Glomerular endothelial cell (primary cell): ENCODE data around the gene NANS. TPM values are rescaled to one million over a fixed set of nuclear protein-coding genes. Genes with fewer than 3 reads are reported as not detected.
"Not testable (repeated sequence)": the region's sequence is repeated elsewhere in the genome, so short reads cannot be mapped to it uniquely, and the experiment has no call there.

Experiments
- DNase-seq: peaks from one replicate; pipeline ENCODE4 v3.0.0-alpha.2; 2011; ENCODE audit warnings: low read depth, low spot score; ENCODE audit errors: extremely low read depth
- total RNA-seq: library from RNA; depleted of rRNA; stranded (reverse); fragments of >200 nt; gene quantifications from 2 replicates; pipeline ENCODE4 v1.2.3, GENCODE V29; 2015

Gene NANS
- total RNA-seq, 1 donor from 2014 or later, result 85.1 TPM

- no peak for DNase-seq
These were observed 72.9 kb downstream of the NANS start for GRCh38 chr9:98129451-98129881.

GRCh38 chr9:98130060-98130459 is 73.5 kb downstream of the NANS start:
- not testable (repeated sequence) for DNase-seq

GRCh38 chr9:98130576-98131228 is 74.2 kb downstream of the NANS start:
- no peak for DNase-seq

- no peak for DNase-seq
These were observed 75.6 kb downstream of the NANS start for GRCh38 chr9:98132158-98132557.

Other genes starting within 250 kb of the NANS start
- gene FOXE1, start 203.5 kb upstream of the NANS start, total RNA-seq, result 0.06 and 0.97 TPM in 2 replicates
- gene TRMO, start 134.2 kb upstream of the NANS start, total RNA-seq, result 11.3 and 29.9 TPM in 2 replicates
- not detected in 2 replicates for gene HEMGN, start 118.6 kb upstream of the NANS start, total RNA-seq
- 20.8 and 30.8 TPM in 2 replicates for gene ANP32B, start 73.4 kb upstream of the NANS start, total RNA-seq
- 3.9 and 9.1 TPM in 2 replicates for gene TRIM14, start 62.5 kb downstream of the NANS start, total RNA-seq
- 0.29 and 0.64 TPM in 2 replicates for gene CORO2A, start 135.9 kb downstream of the NANS start, total RNA-seq
- 7.2 and 8.6 TPM in 2 replicates for gene TBC1D2, start 198.9 kb downstream of the NANS start, total RNA-seq